Hematopoietic multipotent progenitor cell treated with erythropoietin and hydrocortisone succinate and interleukin-3 and kit ligand, for 17 days (in vitro differentiated cells): ENCODE results near the gene NDUFAF7.
"Not testable (repeated sequence)": the region's sequence is repeated elsewhere in the genome, so short reads cannot be mapped to it uniquely, and the experiment has no call there.

ENCODE experiments used
- DNase-seq: peaks from one replicate; pipeline ENCODE4 v3.0.0-alpha.2; 2015; ENCODE audit warnings: low spot score

NDUFAF7 gene

GRCh38 chr2:37231241-37232130, at the start of gene NDUFAF7, which contains the start of gene CEBPZ:
TSS of gene NDUFAF7 (plus strand) at chr2:37231658. CDS start at chr2:37231706, 48 bp downstream.
TSS of gene CEBPZ (minus strand) at chr2:37231596. CDS start at chr2:37231567, 29 bp downstream.
- peak; percentile 84 for DNase-seq

DNA sequence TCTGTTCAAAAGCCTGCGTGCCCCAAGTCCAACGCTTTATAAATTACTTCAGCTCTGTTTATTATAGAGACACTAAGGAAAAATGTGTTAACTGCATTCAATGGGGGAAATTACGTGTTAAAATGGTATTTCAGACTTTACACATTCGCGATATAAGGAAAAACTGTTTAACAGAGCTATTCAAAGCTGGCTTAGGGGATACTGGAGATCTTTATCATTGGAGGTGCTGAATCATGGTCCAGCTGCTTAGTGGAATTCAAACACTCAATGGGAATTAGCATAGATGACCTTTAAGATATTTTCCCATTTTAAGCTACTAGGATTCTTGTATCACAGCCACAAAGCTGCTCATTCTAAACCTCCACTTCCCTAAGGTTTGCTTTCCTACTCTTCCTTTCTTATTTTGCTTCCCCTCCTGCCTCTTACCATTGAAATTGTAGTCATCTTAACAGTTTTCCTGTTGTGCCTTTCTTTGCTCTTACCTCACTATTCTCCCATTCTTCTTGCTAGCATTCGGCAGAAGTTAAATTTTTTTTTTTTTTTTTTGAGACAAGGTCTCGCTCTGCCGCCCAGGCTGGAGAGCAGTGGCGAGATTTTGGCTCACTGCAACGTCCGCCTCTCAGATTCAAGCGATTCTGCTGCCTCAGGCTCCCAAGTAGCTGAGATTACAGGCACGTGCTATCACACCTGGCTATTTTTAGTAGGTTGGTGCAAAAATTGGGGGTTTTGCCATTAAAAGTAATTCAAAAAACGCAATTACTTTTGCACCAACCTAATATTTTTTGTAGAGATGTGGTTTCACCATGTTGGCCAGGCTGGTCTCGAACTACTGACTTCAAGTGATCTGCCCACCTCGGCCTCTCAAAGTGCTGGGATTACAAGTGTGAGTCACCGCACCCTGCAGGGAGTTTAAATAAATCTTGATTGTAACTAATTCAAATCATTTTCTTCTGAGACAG, 49.5 kb upstream of the NDUFAF7 start:
- DNase-seq = no peak

- no peak for DNase-seq
These were observed 42.9 kb upstream of the NDUFAF7 start, which contains the start of gene SULT6B1 for GRCh38 chr2:37188570-37188969. TSS of gene SULT6B1 (minus strand) at chr2:37188670. CDS start at chr2:37188640, 30 bp downstream.

GRCh38 chr2:37189452-37190153, 41.9 kb upstream of the NDUFAF7 start:
- DNase-seq = no peak

GRCh38 chr2:37190290-37190689, 41.2 kb upstream of the NDUFAF7 start:
- DNase-seq = no peak

GRCh38 chr2:37191253-37191652, 40.2 kb upstream of the NDUFAF7 start:
- no peak for DNase-seq

GRCh38 chr2:37191747-37192146, 39.7 kb upstream of the NDUFAF7 start:
- no peak for DNase-seq

GRCh38 chr2:37192551-37192950, 38.9 kb upstream of the NDUFAF7 start:
- DNase-seq = no peak

DNA sequence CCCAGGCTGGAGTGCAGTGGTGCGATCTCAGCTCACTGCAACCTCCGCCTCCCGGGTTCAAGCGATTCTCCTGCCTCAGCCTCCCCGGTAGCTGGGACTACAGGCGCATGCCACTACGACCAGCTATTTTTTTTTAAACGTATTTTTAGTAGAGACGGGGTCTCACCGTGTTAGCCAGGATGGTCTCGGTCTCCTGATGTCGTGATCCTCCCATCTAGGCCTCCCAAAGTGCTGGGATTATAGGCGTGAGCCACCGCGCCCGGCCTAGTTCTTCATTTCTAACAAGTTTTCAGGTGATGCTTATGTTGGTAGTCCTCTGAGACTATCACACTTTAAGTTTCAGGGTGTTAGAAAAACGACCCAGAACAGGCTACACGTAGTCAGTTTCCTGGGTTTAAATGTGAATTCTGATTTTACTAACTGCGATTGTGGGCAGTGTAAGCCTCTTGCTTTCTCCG, 35.6 kb upstream of the NDUFAF7 start:
- DNase-seq = not testable (repeated sequence)

GRCh38 chr2:37196320-37197195, 34.9 kb upstream of the NDUFAF7 start, which contains the start of gene CEBPZOS:
TSS of gene CEBPZOS (plus strand) at chr2:37196496. CDS start at chr2:37199705, 3,209 bp downstream.
- DNase-seq = peak; percentile 87

- no peak for DNase-seq
These were observed 32.8 kb upstream of the NDUFAF7 start for GRCh38 chr2:37198681-37199065.

GRCh38 chr2:37201208-37201607, 30.2 kb upstream of the NDUFAF7 start:
- no peak for DNase-seq

DNA sequence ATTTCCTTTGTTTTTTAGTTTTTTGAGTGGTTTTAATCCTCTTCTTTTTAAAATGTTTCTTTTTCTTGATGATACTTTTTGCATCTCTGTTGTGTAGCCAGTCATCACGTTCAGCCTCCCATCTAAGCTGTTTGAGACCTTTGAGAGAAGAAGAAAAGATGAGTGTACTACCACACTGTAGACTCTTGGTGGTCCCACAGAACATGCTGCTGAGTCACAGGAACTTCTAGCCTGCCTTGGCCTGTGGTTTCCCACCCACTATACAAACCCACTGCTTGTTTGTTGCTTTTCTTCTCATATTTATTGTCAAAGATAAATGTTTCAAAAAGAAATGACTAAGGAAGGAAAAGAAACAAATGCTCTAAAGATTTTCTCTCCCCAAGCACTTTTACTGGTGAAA, 29.7 kb upstream of the NDUFAF7 start:
- no peak for DNase-seq

DNA sequence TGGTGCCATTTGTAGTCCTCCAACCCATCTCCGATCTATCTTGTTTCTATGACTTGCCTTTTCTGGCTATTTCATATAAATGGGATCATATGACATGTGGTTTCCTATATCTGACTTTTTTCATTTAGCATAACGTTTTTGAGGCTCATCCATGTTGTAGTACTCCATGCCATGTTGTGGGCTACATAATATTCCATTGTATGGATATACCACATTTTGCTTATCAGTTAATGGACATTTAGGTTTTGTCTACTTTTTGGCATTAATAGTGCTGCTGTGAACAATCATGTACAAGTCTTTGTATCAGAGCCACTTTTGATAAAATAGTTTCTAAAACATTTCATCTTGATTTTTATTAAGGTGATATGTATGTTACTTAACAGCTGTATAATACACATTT, 27.8 kb upstream of the NDUFAF7 start:
- no peak for DNase-seq

DNA sequence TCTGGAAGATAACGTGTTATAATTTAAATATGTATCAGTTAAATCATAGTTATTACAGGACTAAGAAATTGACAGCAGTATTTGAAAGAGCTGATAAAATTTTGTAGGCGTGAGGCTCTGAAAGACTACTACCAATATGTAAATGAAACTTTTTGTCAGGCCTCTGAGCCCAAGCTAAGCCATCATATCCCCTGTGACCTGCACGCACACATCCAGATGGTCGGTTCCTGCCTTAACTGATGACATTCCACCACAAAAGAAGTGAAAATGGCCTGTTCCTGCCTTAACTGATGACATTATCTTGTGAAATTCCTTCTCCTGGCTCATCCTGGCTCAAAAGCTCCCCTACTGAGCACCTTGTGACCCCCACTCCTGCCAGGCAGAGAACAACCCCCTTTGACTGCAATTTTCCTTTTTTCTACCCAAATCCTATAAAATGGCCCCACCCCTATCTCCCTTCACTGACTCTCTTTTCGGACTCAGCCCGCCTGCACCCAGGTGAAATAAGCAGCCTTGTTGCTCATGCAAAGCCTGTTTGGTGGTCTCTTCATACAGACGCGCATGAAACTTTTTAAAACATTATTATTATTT, 26.3 kb upstream of the NDUFAF7 start:
- not testable (repeated sequence) for DNase-seq

GRCh38 chr2:37205689-37206341, 25.6 kb upstream of the NDUFAF7 start:
- no peak for DNase-seq

DNA sequence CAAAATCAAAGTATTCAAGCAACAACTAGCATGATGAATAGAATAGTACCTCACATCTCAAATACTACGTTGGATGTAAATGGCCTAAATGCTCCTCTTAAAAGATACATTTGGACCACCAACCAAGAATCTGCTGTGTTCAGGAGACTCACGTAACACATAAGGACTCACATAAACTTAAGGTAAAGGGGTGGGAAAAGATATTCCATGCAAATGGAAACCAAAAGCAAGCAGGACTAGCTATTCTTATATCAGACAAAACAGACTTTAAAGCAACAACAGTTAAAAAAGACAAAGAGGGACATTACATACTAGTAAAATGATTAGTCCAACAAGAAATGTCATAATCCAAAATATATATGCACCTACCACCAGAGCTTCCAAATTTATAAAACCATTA, 24.7 kb upstream of the NDUFAF7 start:
- DNase-seq = not testable (repeated sequence)

DNA sequence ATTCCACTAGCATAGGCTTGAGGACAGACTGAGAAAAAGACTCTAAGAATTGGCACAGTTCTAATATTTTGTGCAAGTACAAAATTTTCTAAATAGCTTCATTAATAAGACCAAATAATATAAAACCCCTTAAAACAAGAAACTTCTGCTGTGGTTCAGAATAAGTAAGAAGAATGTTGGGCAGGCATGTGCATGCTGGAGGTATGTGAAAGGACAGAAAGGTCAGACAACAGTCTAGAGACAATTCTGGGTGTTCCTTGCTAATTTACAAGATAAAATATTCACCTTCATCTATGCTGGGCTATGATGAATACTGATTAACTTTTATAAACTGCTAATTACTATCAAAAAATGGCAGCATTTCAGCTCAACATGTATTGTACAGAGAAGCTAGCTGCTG, 20.2 kb upstream of the NDUFAF7 start:
- no peak for DNase-seq

DNA sequence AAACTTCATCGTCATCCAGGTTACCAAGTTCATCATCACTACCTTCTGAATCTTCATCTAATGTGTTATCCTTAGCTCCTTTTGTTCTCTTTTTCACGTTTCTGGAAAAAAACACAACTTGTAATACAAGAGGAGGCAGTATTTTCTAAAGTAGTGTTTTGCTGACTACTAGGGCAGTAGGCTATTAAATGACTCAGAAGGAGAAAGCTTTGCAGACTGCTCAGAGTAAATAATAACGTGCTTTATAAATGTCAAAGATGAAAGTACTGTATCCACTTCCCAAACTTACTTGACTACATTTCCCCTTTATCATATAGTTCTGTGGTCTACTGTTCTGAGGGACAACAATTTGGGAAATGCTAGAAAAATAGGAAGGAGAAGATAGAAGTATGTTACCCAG, 19.5 kb upstream of the NDUFAF7 start:
- no peak for DNase-seq

DNA sequence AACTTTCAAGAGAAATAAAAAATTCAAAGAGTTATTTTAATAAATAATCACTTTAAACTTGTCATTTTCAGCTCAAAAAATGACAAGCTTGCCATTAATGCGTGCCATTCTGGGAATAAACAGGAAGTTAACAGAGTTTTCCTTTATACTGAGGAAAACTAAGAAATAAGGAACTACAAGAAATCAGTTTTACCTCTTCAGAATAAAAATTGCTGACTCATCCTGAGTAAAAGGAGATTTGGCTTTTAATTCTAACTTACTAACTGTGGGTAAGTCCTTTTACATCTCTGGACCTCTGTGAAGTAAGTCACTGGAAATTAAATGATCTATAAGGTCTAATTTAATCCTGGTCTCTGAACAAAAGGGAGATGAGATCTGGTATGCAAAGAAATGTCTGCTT, 16.2 kb upstream of the NDUFAF7 start:
- no peak for DNase-seq
